Stimulated activated CD4-positive, alpha-beta T cell treated with anti-CD3 and anti-CD28 coated beads, Interleukin-15, amount 100 ng/mL, for 24 hours (primary cell): Measurements from ENCODE around the gene BICD2.
A peak's percentile ranks its signal among the peaks of the same experiment; 100 is the strongest.

Experiments
- DNase-seq: peaks from one replicate; pipeline ENCODE4 v3.0.0-alpha.2; 2020

The BICD2 gene

DNA sequence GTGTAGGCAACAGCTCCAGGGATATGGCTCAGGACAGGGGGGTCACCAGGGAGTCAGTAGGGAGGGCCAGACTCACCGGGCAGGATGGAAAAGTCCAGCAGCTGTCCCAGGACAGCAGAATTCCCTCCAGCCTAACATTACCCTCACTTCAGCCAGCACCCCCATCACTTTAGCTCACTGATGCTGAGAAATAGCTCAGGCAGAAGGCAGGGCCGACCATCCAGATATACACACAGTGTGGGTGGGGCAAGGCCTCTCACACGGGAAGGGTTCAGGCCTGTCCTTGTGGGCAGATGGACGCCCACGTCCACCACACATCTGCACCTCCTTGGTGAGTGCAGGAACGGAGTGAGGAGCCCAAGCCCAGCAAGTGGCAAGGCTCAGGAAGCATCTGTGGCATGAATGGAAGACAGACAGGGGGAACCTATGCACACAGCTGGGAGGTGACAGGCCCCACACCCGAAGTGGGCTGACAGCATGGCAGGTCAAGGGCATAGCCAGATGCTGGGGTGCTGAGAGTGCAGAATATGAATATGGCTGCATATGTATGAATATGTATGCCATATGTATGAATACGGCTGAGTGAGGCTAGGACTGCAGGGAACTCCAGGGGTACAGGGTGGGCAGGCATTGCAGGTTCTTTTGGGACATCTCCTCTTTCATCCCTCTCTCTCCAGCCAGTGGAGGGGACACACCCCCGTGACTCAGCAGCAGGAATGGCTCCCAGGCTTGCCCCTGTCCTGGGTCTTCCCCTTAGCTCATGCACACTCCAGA is 17.0 kb downstream of the BICD2 start:
- no peak for DNase-seq

DNA sequence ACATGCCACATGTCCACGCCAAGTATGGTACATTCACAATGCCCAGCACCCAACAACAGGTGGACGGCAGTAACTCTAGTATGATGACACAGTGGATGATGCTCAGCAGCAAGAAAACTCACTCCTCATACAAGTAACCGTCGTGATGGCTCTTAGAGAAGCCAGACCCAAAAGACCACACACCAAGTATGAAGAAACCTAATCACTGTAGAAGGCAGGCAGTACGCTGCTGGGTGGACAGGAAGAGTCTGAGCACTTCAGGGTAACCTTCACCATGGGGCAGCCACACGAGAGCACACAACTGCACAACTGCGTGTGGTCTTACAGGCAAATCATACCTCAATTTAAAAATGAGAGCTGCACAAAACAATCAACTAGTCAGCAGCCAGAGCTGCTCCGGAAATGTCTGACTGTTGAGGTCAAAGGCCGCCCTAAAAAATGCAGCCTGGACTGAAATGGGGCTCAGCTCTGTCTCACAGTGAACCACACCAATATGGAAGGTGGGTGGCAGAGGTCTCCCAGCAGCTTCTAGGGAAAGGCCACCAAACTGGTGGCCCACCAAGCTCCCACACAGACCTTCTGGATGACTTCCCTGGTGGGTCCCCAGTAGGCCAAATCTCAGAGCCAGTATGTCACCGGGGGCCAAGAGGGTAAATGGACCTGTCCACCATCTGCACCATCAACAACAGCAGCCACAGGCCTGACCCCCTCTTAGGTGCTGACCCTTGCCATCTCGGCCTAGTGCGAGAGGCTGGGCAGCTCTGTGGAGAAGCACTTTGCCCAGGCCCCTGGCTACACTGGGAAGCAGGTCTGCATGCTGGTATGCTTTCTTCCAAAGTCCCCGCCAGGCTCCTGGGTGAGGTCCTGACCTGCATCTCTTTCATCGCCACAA is 17.8 kb downstream of the BICD2 start:
- no peak for DNase-seq

DNA sequence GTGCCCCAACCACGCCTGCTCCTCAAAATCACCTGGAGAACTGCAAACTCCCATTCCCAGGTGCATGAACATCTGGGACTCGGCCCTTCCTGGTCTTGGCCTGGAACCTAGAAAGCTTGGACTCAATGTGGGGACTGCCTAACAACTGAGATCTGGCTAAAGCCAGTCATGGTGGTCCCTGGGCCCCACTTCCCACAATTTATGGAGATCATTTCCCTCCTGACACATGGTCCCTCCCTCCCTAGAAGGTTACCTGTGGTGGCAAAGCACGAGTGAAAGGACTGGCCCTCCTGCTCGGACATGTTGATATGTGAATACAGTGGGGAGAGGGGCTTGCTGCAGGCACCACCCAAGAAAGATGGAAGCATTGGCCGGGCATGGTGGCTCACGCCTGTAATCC is 18.8 kb downstream of the BICD2 start:
- DNase-seq = no peak

DNA sequence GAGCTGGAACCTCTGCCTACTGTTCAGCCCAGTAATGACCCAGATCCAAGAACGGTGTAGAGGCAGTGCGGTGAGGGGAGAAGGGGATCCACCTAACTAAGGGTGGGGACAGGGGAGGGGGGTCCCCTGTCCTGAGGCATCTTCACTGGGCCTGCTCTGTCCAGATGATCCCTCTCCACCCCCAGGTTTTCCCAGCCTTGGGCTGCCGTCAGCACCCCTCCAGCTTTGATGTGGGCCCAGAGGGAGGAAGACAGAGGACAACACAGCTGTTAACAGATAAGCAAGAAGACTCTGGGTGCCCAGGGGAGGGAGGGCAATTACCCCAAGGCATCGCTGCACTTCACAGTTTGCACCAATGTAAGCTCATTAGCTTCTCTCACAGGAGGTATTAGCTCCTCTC is 19.3 kb downstream of the BICD2 start:
- DNase-seq = no peak

DNA sequence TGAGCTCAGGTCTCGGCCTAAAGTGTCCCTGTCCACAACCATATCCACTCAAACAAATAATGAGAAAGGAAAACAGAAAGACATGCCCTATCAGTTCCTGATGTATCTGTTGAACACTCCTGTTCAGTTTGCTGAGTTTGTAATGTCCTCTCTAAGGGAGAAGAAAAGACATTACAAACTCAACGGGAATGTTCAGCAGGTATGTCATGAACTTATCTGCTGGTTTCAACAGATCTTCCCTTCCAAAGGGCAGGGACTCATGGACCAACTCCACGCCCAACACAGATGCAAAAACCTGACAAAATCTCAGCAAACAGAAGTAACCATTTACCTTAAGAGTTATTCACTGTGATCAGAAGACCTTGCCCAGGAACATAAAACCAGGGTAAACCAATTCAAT is 23.7 kb downstream of the BICD2 start:
- no peak for DNase-seq

DNA sequence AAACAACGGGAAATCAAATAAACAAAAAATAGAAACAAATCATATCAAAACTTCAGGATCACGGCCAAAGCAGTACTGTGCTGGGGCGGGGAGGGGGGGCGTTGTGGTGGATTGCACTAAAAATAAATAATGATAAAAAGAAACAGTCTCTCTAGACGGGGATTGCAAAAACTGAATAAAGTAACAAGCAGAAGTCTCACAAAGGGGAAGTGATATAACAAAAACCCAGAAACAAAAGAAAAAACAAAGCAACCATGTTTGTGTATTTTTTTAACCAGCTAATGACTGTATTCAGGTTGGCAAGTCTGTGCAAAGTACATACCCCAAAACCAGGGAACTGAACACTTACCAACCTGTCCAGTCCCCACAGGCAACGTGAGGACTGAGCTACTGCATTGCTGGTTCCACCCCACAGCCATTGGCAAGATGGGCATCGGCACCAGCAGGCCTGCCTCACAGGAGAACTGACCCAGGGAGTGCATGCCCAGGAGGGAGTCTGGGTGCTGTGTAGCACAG is 24.1 kb downstream of the BICD2 start:
- no peak for DNase-seq

DNA sequence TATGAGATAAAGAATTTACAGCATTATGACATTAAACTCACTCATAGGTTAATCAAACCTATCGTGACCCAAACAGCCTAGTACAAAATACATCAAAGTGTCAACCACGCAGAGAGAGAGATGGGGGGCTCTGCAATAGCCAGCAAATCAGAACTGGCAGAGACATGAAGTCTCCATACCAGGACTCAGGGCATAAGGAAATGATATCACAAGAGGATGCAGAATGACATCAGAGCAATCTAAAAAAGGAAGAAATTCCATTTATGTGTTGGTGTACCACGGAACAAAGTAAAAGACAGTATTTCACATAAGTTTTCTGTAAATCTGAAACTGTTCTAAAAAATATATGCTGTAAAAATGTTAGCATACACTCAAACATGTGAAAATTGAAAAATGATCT is 24.6 kb downstream of the BICD2 start:
- no peak for DNase-seq

DNA sequence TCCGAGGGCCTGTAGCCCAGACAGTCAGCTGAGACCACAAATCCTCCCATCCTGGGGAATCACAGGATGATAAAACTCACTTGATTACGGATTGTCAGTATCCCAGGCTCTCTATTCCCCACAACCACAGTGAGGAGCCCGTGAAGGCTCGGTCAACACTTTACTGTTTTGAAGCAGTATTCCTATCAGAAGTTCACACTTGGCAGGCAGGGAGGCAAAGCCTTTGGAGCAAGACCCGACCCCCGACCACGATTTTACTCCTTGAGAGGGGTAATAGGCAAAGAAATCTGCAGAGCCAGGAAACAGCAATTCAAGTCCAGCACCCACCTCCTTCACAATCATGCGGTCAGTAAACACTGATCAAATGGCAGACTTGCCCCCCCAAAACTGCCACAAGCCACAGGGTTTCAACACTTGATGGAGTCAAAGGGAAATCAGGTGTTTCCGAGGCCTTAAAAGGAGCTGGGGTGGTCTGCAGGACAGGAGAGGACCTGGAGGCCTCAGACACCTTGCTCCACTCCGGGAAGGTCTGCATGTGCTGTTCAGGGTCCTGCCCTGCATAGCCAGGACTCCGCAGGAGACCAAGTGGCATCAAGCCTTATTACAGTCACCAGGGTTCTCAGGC is 25.2 kb downstream of the BICD2 start:
- DNase-seq = no peak

DNA sequence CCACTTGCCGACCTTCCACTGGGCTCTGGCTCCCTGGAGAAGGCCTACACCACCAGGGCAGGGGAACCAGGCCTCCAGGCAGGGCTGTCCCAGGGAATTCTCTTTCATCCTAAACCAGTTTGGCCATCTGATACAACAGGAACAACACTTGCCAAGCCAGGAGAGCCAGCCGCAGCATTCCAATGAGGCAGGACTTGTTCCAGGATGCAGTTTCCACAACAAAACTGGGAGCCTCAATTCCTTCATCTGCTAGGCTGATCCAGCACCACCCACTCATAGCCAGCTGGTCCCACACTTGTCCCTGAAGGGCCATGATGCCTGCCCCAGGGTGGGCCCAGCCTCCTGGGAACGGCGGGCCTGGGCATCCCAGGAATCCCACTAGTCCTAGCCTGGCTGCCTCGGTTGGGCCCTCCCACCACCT is 26.0 kb downstream of the BICD2 start:
- no peak for DNase-seq

DNA sequence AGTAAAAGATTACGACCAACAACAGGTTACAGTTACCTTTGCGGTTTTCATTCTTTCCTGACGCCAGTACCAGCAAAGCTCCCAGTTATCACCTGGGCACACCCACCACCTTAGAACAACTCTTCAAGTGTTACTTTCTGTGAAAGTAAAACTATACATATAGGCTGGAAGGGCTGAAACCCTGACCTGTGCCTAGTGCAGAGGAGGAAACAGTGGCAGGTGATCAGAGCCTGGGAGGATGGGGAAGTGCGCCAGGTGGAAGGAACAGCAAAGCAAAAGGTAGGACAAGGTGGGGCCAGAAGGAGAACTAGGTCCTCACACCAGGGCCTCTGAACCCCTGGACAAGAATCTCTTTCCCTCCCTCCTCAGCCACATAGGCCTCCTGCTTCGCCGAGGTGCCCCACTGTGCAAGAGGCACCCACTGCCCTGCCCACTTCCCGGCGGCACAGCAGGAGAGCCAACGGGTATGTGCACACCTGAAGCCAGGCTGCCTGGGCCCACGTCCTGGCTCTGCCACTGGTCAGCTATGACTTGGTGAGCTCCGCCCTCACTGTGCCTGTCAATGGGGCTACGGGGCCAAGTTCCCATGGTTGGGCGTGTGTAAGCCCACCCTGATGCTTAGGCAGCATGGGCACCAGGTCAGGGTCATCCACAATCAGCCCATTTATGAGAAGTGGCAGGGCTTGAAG is 26.9 kb downstream of the BICD2 start:
- peak; percentile 1 for DNase-seq

DNA sequence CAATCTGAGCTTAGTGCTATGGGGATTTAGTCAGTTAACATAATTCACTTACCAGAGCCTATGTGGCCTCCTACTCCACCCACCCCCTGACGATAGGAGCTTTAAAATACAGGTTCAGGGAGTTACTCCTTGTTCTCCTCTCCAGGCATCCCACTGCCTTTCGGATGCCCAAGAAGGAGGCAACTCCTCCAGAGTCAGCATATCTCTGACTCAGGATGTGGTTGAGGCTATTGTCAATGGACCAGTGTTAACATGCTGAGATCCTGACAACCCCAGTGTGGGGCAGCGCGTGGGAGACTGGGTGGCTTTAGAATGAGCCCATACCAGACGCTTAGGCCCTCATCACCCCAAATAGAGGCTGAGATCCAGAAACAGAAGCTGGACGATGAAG is 27.4 kb downstream of the BICD2 start:
- DNase-seq = peak; percentile 2

DNA sequence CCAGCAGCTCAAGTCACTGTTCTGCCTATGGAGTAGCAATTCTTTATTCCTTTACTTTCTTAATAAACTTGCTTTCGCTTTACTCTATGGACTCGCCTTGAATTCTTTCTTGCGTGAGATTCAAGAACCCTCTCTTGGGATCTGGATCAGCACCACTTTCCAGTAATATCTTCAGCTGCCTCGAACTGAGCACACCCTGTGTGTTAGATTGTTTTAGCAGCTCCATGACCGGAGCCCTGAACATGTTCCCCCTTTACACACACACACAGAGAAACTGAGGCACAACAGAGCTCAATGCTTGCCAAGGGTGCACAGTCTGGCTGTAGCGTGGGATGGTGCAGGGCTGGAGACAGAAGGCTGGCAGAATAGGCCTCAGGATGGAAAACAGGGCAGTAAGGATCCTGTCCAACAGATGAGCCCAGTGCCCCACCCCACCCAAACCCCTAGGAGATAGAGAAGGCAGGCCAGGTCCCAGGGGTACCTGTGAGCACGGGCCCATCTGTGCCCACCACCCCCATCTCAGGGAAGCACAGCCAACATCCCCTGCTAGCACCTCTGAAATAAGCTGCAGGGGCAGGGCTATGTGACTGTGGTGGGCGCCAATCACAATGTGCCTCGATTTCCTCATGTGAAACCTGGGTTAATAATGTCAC is 27.9 kb downstream of the BICD2 start:
- DNase-seq = no peak

DNA sequence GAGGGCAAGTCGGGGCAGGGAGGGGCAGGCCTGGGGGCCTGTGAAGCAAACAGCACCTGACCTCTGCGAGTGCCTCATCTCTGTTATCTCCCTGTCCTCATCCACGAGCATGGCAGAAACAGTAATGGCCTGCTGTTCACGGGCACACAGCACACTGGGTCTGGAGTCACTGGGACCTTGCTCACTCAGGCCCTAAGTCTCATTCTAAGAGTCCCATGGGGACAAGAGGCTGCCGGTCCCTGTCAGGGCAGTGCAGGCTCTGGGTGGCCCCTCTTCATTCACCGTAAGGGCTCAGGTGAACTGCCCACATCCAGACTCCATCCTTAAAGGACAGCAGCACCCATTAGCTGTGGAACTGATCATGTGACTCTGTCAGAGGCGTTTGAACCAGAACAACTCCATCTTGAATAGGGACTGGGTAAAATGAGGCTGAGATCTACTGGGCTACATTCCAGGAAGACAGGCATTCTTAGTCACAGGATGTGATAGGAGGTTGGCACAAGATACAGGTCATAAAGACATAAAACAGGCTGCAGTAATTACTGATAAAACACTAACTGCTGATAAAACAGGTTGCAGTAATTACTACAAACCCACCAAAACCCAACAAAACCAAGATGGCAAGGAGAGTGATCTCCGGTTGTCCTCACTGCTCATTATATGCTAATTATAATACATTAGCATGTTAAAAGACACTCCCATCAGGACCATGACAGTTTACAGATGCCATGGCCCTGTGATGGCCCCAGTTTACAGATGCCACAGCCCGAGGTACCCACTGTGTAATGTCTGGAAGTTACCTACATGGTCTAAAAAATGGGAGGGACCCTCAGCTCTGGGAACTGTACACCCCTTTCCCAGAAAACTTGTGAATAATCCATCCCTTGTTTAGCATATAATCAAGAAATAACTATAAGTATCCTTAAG is 28.7 kb downstream of the BICD2 start:
- no peak for DNase-seq

DNA sequence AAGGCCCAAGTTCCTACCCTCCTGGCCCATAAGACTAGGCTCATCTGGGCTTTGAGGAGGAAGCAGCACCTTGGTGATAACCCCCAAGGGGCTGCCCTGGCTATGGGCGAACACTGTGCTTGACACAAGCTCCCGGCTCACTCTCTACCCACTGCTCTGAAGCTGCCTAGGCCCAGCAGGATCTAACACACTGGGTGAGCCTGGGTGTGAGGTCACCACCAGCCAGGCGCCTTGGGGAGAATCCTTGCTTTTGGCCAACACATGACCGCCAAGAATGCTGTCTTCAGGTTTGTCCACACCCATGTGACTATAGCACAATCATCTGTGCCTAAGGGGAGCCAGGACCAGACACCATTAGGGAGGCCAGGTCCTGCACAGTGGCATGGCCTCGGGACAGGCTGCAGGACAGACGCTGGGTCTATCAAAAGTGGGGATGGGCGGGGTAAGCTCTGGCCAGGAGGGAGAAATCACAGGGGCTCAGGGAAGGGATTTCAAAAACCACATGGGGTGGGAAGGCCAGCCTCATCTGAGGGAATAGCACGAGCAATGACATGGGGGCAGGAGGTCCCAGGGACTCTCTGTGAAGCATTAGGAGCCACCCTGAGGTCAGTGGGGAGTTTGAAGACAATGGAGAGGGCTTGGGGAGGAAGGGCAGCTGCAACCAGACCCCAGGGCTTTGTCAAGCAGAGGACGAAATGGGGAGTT is 29.6 kb downstream of the BICD2 start:
- DNase-seq = no peak

DNA sequence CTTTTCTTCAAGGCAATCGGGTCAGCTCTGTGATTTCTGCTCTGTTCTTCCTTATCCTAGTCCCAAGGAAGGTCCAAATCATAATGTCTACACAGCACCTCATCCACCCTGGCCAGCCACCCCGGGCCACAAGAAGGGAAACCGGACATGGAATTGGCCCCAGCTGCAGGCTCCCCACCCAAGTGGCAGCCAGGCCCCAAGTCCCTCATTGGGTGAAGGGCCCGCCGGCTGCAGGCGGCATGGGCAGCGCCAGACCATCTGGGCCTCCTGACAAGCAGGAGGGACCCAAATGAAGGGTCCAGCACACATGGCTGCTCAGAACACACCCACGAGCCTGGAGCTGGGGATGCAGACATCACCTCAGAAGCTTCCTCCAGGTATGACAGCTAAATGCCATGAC is 33.7 kb downstream of the BICD2 start:
- DNase-seq = no peak

DNA sequence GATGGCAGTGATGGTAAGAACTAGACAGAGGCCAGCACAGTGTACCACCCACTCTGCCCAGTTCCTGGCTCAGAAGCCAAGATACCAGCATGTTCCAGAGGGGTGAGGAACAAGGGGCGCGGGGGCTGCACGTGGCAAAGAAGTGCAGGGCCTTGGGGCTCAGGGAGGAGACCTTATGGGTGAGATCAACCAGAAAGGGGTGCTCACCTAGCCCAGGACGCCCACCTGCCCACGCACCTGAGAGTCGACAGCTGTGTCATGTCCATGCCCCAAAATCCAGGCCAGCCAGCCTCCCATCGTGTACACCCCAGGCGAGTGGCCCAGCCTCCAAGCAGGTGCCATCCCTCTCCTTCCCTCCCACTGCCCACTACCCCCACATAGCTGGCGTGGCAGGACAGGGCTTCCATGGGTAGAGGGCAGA is 34.9 kb downstream of the BICD2 start:
- no peak for DNase-seq

DNA sequence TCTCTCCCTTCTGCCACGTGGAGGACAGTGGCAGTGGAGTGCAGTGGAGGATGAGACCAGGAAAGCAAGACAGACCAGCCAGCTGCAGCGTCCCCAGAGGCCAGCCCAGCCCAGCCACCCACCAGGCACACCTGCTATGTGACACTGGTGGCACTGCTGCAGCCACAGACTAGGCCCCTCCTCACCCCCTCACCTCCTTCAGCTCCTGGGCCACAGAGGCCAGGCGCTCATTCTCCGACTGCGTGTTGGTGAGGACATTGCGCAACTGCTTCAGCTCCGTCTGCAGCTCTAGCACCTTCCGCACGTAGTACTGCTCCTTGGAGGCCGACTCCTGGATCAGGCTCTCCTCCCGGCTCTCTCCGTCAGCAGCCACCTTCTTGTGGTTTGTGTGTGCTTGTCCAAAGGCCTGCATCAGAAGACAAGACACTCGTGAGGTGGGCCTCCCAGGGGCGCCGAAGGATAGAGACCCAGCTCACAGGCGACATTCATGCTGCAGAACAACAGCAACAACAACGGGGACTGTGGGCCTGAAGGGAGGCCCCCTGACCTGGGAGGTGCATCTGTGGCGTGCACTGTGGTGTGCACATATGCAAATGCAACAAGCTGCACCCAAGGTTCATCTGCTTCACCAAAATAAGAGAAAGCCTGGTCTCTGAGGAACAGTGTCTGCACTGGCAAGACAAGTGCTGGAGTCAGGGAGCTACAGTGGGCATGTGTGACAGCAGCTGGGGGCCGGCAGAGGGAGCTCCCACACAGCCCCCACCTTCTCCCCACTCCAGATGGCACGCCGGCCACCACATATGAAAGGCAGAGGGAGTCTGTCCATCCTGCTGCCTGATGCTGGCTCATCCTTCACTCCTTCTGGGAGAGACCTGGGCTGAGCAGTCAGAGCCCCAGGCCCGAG is 35.5 kb downstream of the BICD2 start:
- no peak for DNase-seq

DNA sequence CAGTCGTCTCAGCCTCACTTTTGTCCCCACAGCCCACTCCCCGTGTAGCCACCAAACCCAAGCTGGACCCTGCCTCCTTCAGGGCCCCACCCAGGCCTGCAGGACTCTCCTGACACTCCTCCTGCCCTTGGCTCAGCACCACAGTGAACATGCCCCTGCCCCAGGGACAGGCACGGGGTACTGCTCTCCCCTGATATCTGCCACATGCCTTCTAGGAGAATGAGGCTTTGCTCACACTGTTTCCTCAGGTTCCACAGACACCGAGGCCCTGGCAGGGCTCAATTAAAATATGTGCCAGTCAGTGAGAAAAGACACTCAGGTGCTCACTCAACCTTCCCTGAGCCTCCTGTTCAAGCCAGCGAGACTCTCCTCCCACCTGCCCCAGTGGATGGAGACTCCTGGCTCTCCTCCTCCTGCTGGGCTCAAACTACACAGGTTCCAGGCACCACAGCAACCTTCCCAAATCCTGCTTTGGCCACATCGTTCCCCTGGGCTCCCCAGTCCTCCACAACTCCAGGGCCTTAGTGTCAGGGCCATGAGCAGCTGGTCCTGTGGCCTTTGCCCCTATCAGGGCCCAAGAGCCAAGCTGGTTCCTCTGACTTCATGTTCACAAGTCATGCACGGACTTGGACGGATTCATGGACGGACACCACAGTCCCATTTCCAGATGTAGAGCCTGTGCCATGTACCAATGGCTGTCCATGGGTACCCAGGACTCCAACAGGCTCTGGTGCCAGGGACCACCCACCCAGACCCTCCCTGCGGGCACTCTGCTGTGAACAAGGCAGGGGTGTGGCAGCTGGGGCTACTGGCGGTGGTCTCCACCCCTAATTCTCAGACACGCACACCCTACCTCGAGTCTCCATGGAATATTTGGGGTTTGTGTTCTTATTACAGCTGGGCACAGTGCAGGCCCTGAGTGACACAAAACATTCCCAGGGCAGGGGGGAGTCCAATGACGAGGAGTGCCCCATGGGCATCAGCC is 36.6 kb downstream of the BICD2 start:
- no peak for DNase-seq
